H1 (cell line): ENCODE measurements around the gene PAK6. TPM values are rescaled to one million over a fixed set of nuclear protein-coding genes. Genes with fewer than 3 reads are reported as not detected.

Experiments used
- ASH2L ChIP-seq: fragments of 200-600, 300-600 bp; sonication (generic); IDR thresholded peaks from one replicate; pipeline ENCODE4 v1.7.1; 2017; ENCODE audit warnings: low read length
- CREB1 ChIP-seq: IDR thresholded peaks from 2 replicates; pipeline ENCODE4 v1.6.1; 2012; ENCODE audit warnings: inconsistent platforms
- EGR1 ChIP-seq: IDR thresholded peaks from 2 replicates; pipeline ENCODE4 v1.6.1; 2011; ENCODE audit warnings: low read depth, low read length, borderline replicate concordance
- EZH2 ChIP-seq: fragments of 200-600 bp; sonication (generic); IDR thresholded peaks from 2 replicates; pipeline ENCODE4 v1.7.1; 2012; ENCODE audit warnings: low read depth, mild to moderate bottlenecking, moderate library complexity, low read length, inconsistent platforms; ENCODE audit not compliant: severe bottlenecking
- GTF2F1 ChIP-seq: IDR thresholded peaks from 2 replicates; pipeline ENCODE4 v1.6.1; 2012; ENCODE audit warnings: low read depth, low read length, improper control_type of control experiment, borderline replicate concordance
- HDAC2 ChIP-seq, 2 experiments: fragments of 300-600 bp in 1 of 2; sonication (generic) in 1 of 2; IDR thresholded peaks; 2 replicates each; pipeline ENCODE4 v1.6.1; 2011 to 2012; ENCODE audit warnings: low read depth in 2 of 2, low read length in 2 of 2, mild to moderate bottlenecking in 2 of 2, moderate library complexity in 2 of 2, borderline replicate concordance in 1 of 2, inconsistent platforms in 1 of 2
- JUND ChIP-seq: IDR thresholded peaks from 2 replicates; pipeline ENCODE4 v1.6.1; 2011; ENCODE audit warnings: mild to moderate bottlenecking, improper control_type of control experiment, low read length
- KDM4A ChIP-seq: IDR thresholded peaks from one replicate; pipeline ENCODE4 v1.7.1; 2012; ENCODE audit warnings: low read depth, mild to moderate bottlenecking, moderate library complexity, low read length, inconsistent platforms; ENCODE audit not compliant: severe bottlenecking
- KDM5A ChIP-seq: fragments of 200-600 bp; IDR thresholded peaks from 2 replicates; pipeline ENCODE4 v1.7.1; 2012; ENCODE audit warnings: mild to moderate bottlenecking, low read length, inconsistent platforms, mixed read lengths
- NANOG ChIP-seq: IDR thresholded peaks from 2 replicates; pipeline ENCODE4 v1.6.1; 2011; ENCODE audit warnings: low read length, low read depth, mild to moderate bottlenecking, inconsistent platforms; ENCODE audit not compliant: insufficient read depth, poor library complexity, severe bottlenecking
- POLR2A ChIP-seq, 2 experiments: IDR thresholded peaks; 1 replicate in 1 of 2; 2 replicates in 1 of 2; pipeline ENCODE4 v1.6.1; 2011; ENCODE audit warnings: low read depth in 2 of 2, low read length in 2 of 2, mild to moderate bottlenecking in 2 of 2; ENCODE audit errors: control extremely low read depth in 1 of 2
- SAP30 ChIP-seq: fragments of 300-600 bp; sonication (generic); IDR thresholded peaks from 2 replicates; pipeline ENCODE4 v1.7.1; 2012; ENCODE audit warnings: low read length, moderate library complexity, mild to moderate bottlenecking, inconsistent platforms; ENCODE audit not compliant: insufficient read depth, insufficient replicate concordance
- SIRT6 ChIP-seq: IDR thresholded peaks from one replicate; pipeline ENCODE4 v1.7.1; 2012; ENCODE audit warnings: low read length, inconsistent platforms
- SIX5 ChIP-seq: IDR thresholded peaks from 2 replicates; pipeline ENCODE4 v1.6.1; 2011; ENCODE audit warnings: mild to moderate bottlenecking, low read depth, low read length
- SP1 ChIP-seq: IDR thresholded peaks from 2 replicates; pipeline ENCODE4 v1.6.1; 2011; ENCODE audit warnings: low read depth, low read length
- SP2 ChIP-seq: IDR thresholded peaks from 2 replicates; pipeline ENCODE4 v1.6.1; 2012; ENCODE audit warnings: mild to moderate bottlenecking, low read length, inconsistent platforms
- SP4 ChIP-seq: IDR thresholded peaks from 2 replicates; pipeline ENCODE4 v1.6.1; 2012; ENCODE audit warnings: low read length, inconsistent platforms
- SRF ChIP-seq: IDR thresholded peaks from 2 replicates; pipeline ENCODE4 v1.6.1; 2011; ENCODE audit warnings: mild to moderate bottlenecking, low read depth, low read length, moderate library complexity
- YY1 ChIP-seq: IDR thresholded peaks from 2 replicates; pipeline ENCODE4 v1.6.1; 2011; ENCODE audit warnings: low read depth, mild to moderate bottlenecking, low read length
- ZNF274 ChIP-seq: IDR thresholded peaks from 2 replicates; pipeline ENCODE4 v1.7.0; 2012; ENCODE audit warnings: low read length, borderline replicate concordance; ENCODE audit errors: extremely low read depth
- polyA plus RNA-seq, 7 experiments: library from polyadenylated mRNA; depleted of rRNA in 3 of 7; stranded (reverse) in 5 of 7; unstranded in 2 of 7; fragments of >200 nt in 5 of 7; fragments of 200-250 nt in 2 of 7; gene quantifications; 1 replicate in 5 of 7; 2 replicates in 1 of 7; 4 replicates in 1 of 7; pipeline versions ENCODE4 v1.2.1 to v1.2.3, GENCODE V29; 2011 to 2013; ENCODE audit warnings: missing spikeins in 2 of 7, mixed read lengths in 2 of 7
- total RNA-seq: library from RNA; stranded (reverse); fragmentation: NEBNext Ultra II Directional; extraction: Animal tissue kit (Norgen Biotek cat#: 25700); gene quantifications from 2 replicates; pipeline ENCODE4 v1.2.1, GENCODE V29; 2021
- TF ChIP-seq, protein P1 (sequence below): IDR thresholded peaks from 2 replicates; pipeline ENCODE4 v1.6.1; 2011; ENCODE audit warnings: low read length, improper control_type of control experiment
- TF ChIP-seq, protein P2 (sequence below): IDR thresholded peaks from 2 replicates; pipeline ENCODE4 v1.6.1; 2012; ENCODE audit warnings: inconsistent platforms
- TF ChIP-seq, protein P3 (sequence below): IDR thresholded peaks from 2 replicates; pipeline ENCODE4 v1.6.1; 2011; ENCODE audit warnings: low read depth, mild to moderate bottlenecking, low read length; ENCODE audit not compliant: insufficient read depth

The PAK6 gene
- total and polyA plus RNA-seq, 2 of the 8 experiments (the other 6 are each of a cell fraction or from before 2014, with no cell fraction given) = 6.9 to 9.4 TPM

DNA sequence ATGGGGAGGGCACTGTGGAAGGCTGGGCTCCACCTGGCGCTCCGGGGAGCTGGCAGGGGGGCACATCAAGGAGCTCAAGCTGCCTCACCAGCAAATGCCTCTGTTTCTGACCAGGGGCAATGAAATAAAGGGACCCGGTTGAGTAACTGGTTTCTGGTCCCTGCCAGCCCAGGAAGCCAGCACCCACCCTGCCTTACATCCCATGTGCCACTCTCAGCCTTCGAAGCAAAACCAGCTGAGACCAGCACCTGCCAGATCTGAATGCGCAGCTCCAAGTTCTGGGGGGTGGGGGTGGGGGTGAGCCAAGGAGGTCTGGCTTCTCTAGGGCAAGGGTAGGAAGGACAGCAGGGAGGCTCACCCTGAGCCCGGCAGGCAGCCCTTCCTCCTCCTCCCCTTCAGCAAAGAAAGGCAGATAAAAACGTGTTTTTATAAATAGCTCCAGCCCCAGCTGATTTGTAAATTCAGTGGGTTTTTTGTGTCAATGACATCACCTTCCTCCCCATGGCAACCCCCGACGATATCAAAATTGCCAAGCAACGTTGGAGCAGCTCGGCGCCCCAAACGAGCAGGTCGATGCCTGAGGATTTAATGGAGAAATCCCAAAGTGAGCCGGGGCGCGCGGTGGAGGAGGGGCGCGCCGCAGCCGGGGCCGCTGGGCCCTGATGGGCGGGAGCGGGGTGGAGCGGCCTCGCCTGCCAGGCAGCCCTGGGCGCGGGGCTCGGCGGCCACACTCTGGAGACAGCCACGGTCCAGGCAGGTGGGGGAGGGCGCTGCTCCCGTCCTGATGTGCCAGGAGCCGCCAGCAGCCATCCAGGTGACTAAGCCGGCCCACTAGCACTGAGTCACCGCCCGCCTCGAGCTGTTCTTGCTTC is at the start of gene PAK6 (continued):
- TF ChIP-seq, protein P1, sequence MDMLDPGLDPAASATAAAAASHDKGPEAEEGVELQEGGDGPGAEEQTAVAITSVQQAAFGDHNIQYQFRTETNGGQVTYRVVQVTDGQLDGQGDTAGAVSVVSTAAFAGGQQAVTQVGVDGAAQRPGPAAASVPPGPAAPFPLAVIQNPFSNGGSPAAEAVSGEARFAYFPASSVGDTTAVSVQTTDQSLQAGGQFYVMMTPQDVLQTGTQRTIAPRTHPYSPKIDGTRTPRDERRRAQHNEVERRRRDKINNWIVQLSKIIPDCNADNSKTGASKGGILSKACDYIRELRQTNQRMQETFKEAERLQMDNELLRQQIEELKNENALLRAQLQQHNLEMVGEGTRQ = no peak
- peak; percentile 62 for TF ChIP-seq JUND
- TF ChIP-seq YY1 = no peak
- no peak for TF ChIP-seq SP1
- TF ChIP-seq KDM5A = no peak
- TF ChIP-seq CREB1 = no peak
- TF ChIP-seq EZH2 = no peak
- no peak for TF ChIP-seq SAP30
- no peak for TF ChIP-seq SIX5
- no peak for TF ChIP-seq ZNF274
- TF ChIP-seq EGR1 = no peak
- no peak for TF ChIP-seq HDAC2 (IDR thresholded peaks at IDR 0.05; ENCODE audit: borderline replicate concordance in 1 of 2, low read depth in 2 of 2, low read length in 2 of 2)
- no peak for TF ChIP-seq GTF2F1
- peak; percentile 88 for TF ChIP-seq ASH2L
- TF ChIP-seq NANOG = peak; percentile 46
- TF ChIP-seq SIRT6 = no peak
- TF ChIP-seq, protein P2, sequence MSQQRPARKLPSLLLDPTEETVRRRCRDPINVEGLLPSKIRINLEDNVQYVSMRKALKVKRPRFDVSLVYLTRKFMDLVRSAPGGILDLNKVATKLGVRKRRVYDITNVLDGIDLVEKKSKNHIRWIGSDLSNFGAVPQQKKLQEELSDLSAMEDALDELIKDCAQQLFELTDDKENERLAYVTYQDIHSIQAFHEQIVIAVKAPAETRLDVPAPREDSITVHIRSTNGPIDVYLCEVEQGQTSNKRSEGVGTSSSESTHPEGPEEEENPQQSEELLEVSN = peak; percentile 71
- no peak for TF ChIP-seq KDM4A
- TF ChIP-seq SP4 = no peak
- TF ChIP-seq SP2 = no peak
- TF ChIP-seq POLR2A (IDR thresholded peaks at IDR 0.05; ENCODE audit: control extremely low read depth in 1 of 2, low read depth in 2 of 2, low read length in 2 of 2) = peak in 1 of 2 experiments; percentile 64; a peak in 2 of 3 replicates
- TF ChIP-seq SRF = no peak
- TF ChIP-seq, protein P3, sequence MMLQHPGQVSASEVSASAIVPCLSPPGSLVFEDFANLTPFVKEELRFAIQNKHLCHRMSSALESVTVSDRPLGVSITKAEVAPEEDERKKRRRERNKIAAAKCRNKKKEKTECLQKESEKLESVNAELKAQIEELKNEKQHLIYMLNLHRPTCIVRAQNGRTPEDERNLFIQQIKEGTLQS = no peak
